ES-I3 (cell line): ENCODE results near the gene SCGB1C2.

ENCODE experiments used
- H3K36me3 ChIP-seq: 2 replicates; pipeline ENCODE4 v1.6.1; 2013; ENCODE audit warnings: mild to moderate bottlenecking, low read length, control low read depth, moderate library complexity; ENCODE audit not compliant: insufficient read depth
- H3K4me1 ChIP-seq: 2 replicates; pipeline ENCODE4 v1.6.1; 2013; ENCODE audit warnings: mild to moderate bottlenecking, control low read depth, low read length; ENCODE audit not compliant: insufficient read depth
- H3K9ac ChIP-seq: 2 replicates; pipeline ENCODE4 v1.6.1; 2013; ENCODE audit warnings: low read depth, mild to moderate bottlenecking, low read length, moderate library complexity
- H3K9me3 ChIP-seq: 2 replicates; pipeline ENCODE4 v1.6.1; 2013; ENCODE audit warnings: mild to moderate bottlenecking, low read length, moderate library complexity; ENCODE audit not compliant: control insufficient read depth, insufficient read depth

The SCGB1C2 gene

GRCh38 chr17:173166-173911 lies 36.0 kb downstream of the SCGB1C2 start:
- Histone ChIP-seq H3K9me3 (no peaks in the 10 kb centered on the region), H3K4me1 (no peaks in the 10 kb centered on the region), H3K36me3 (no peaks in the 10 kb centered on the region), H3K9ac (no peak overlapping the region)

GRCh38 chr17:177155-177554 lies 39.8 kb downstream of the SCGB1C2 start:
- Histone ChIP-seq H3K9ac (no peak overlapping the region), H3K4me1 (no peaks in the 10 kb centered on the region), H3K9me3 (no peaks in the 10 kb centered on the region), H3K36me3 (no peaks in the 10 kb centered on the region)

GRCh38 chr17:177762-178161 lies 40.4 kb downstream of the SCGB1C2 start:
- Histone ChIP-seq H3K9me3 (no peaks in the 10 kb centered on the region), H3K4me1 (peaks cover 4% of the 10 kb centered on the region; the same call in 1 of the 2 replicates), H3K9ac (no peak overlapping the region), H3K36me3 (no peaks in the 10 kb centered on the region)

GRCh38 chr17:178292-179065 lies 41.1 kb downstream of the SCGB1C2 start:
- Histone ChIP-seq H3K9me3 (no peaks in the 10 kb centered on the region), H3K9ac (no peak overlapping the region), H3K36me3 (no peaks in the 10 kb centered on the region), H3K4me1 (peaks cover 6% of the 10 kb centered on the region; the same call in 1 of the 2 replicates)

DNA sequence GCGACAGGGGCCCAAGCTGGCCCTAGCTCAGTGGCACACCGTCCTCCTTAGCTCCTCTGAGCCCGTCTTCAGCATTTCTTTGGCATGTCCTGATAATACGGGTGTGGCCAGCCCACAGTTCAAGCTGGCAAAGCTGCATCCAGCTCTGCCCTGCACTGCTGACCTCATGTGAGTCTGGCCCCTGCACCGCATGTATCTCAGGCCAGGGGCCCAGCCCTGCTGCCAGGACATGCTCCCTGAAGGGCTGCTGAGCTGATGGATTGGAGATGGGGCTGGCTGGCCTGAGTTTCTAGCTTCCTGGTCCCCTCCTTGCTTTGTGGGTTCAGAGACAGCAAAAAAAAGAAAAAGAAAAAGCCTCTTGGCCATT lies 41.7 kb downstream of the SCGB1C2 start:
- Histone ChIP-seq H3K4me1 (peaks cover 6% of the 10 kb centered on the region; the same call in 1 of the 2 replicates), H3K9ac (no peak overlapping the region)

GRCh38 chr17:179781-180380 lies 42.5 kb downstream of the SCGB1C2 start:
- H3K9ac ChIP-seq: peak overlapping the region; percentile 66; the same call in 1 of the 2 replicates
- H3K9me3 ChIP-seq: no peaks in the 10 kb centered on the region
- H3K4me1 ChIP-seq: peaks cover 6% of the 10 kb centered on the region; the same call in 1 of the 2 replicates
- H3K36me3 ChIP-seq: no peaks in the 10 kb centered on the region

More for the DNA sequence above, 41.7 kb downstream of the SCGB1C2 start:
- Histone ChIP-seq H3K36me3 (no peaks in the 10 kb centered on the region), H3K9me3 (no peaks in the 10 kb centered on the region)

DNA sequence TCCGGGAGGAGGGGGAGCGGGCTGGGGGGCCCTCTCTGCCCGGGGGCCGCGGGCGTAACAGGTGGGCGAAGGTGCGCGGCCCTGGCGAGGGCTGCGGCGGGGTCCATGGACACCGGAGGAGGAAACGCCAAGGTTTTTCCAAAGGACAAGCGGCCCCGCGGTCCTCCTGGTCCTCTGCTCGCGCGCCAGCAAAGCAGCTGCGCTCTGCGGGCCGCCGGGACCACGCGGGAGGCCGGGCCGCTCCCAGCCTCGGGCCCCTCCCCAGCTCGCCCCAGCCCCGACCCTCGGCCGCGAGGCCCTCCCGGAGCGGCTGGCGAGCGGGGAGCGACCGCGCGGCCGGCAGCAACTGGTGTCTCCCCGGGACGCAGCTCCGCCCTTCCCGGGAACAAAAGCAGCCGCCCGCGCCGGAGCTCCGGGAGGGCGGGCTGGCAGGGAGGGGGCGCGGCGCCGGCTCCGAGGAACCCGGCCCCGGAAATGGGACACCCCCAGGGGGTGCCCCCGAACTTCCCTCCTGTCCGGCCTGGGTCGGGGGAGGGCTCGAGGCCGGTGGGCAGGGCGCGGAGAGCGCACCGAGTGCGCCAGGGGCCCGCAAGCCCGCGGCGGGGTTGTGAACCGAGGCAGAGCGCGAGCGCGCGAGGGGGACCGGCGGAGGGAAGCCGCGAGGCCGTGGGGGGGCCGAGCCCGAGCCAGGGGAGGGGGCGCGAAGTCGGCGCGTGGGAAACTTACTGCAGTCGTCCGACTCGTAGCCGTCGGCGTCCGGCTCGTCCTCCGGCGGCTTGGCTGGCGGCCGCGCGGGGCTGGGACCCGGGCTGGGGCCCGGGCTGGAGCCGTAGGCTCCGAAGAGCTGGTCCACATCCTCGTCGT lies 43.2 kb downstream of the SCGB1C2 start:
- peak overlapping the region; percentile 66 for H3K9ac ChIP-seq
- no peaks in the 10 kb centered on the region for H3K36me3 ChIP-seq
- H3K4me1 ChIP-seq: peaks cover 6% of the 10 kb centered on the region; the same call in 1 of the 2 replicates
- no peaks in the 10 kb centered on the region for H3K9me3 ChIP-seq

GRCh38 chr17:181245-182049 lies 44.1 kb downstream of the SCGB1C2 start, which contains the start of gene DOC2B:
DOC2B (minus strand) TSS chr17:181650; CDS start chr17:181479, 171 bp downstream.
- Histone ChIP-seq H3K36me3 (no peaks in the 10 kb centered on the region), H3K4me1 (peaks cover 6% of the 10 kb centered on the region; the same call in 1 of the 2 replicates), H3K9ac (peak within 1 kb of the TSS; percentile 66), H3K9me3 (no peaks in the 10 kb centered on the region)

DNA sequence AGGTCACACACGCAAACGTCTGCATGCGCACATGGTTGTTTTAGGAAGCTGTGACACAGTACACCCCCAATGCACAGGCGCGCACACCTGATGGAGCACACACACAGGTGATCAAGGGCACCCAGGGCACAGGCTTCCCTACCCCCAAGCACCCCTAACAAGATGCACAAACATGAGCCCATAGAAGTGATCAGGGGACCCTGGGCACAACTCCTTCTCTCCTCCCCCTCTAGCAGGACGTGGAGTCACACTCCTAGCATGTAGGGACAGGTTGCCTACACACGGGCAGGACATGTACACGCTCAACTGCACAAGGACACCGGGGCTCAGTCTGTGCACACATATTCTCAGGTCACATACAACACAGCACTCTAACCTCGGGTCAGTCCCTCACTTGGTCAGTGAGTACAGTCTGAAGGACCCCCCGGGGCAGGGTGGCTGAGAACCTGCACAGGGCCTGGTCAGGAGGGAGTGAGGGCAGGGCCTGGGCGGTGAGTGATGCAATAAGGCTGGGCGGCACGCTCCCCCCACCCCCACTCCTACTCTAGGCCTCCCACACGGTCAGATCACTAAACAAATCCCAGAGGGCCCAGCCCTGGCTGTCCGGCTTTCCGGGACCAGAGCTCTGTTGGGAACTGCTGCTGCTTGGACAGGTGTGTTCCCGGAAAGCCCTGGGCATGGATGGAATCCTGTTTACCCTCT lies 44.8 kb downstream of the SCGB1C2 start:
- peak overlapping the region; percentile 37 for H3K9ac ChIP-seq

DNA sequence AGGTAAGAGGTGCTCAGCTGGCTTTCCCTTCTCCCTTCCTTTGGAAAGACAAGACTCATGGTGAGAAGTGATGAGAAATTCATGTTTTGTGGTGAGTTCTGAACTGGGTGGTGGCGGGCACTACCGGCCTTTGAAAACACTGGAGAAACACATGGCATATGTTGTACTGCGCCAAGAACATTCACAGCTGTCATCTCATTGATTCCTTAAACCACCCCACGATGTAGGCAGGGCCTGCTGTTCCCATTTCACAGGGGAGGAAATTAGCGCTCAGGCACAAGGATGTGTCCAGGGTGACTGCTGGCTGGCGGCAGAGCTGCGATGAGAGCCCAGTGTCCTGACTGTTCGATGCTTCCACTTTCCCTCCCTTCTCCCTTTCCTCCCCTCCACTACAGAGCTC lies 45.7 kb downstream of the SCGB1C2 start:
- no peak overlapping the region for H3K9ac ChIP-seq
- H3K36me3 ChIP-seq: no peaks in the 10 kb centered on the region
- H3K9me3 ChIP-seq: no peaks in the 10 kb centered on the region
- peaks cover 6% of the 10 kb centered on the region; the same call in 1 of the 2 replicates for H3K4me1 ChIP-seq

More for the DNA sequence above, 44.8 kb downstream of the SCGB1C2 start:
- Histone ChIP-seq H3K9me3 (no peaks in the 10 kb centered on the region), H3K4me1 (peaks cover 6% of the 10 kb centered on the region; the same call in 1 of the 2 replicates), H3K36me3 (no peaks in the 10 kb centered on the region)

DNA sequence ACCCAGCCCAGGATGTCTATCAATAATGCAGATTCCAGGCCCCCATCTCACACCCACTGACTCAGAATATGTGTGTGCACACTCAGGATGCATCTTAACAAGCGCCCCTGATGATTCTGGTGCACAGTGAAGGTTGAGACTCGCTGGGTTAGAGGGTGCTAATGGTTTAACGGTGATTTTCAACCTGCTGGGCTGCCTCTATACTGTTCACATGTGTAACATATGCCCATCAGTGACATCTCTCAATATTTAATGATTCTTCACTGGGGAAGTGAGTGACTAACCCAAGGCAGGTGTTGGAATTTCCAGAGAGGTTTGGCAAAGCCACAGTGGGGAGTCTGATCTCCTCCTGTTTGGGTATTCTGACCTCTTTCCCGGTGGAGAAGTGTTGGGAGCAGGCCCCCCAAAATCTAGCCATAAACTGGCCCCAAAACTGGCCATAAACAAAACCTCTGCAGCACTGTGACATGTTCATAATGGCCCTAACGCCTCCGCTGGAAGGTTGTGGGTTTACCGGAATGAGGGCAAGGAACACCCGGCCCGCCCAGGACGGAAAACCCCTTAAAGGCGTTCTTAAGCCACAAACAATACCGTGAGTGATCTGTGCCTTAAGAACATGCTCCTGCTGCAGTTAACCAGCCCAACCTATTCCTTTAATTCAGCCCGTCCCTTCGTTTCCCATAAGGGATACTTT lies 48.2 kb downstream of the SCGB1C2 start:
- H3K9me3 ChIP-seq: no peaks in the 10 kb centered on the region
- no peaks in the 10 kb centered on the region for H3K36me3 ChIP-seq
- H3K4me1 ChIP-seq: peaks cover 6% of the 10 kb centered on the region; the same call in 1 of the 2 replicates
- H3K9ac ChIP-seq: no peak overlapping the region

DNA sequence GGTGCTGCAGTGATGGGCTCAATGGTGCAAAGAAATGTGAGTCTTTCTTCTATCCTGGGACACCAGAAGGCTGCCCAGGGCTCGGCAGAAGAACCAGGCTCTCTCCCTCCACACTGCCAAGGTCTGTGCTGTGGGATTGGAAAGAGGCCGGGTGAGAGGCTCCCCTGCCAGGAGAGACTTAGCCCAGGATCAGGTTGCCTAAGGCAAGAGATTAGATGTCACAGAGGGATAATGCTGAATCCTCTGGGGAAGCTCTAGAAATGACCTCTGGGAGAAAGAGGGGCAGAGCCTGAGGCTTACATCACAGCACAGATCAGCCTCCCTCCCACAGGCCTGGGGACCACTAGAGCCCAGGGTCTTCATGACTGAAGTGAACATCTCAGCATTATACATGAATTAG lies 49.8 kb downstream of the SCGB1C2 start:
- Histone ChIP-seq H3K4me1 (peaks cover 6% of the 10 kb centered on the region; the same call in 1 of the 2 replicates), H3K36me3 (no peaks in the 10 kb centered on the region), H3K9ac (no peak overlapping the region), H3K9me3 (no peaks in the 10 kb centered on the region)
